ENCODE measurements around the gene ILKAP. TPM values are rescaled to one million over a fixed set of nuclear protein-coding genes. Genes with fewer than 3 reads are reported as not detected.

The ILKAP gene
- total RNA-seq, 1 donor from 2014 or later = 79.9 TPM

GRCh38 chr2:238231251-238231793 lies 27.8 kb upstream of the ILKAP start:
- H3K27me3 Mint-ChIP-seq (ENCODE audit: insufficient read depth) = peaks cover 52% of the 10 kb centered on the region
- peaks cover 20% of the 10 kb centered on the region for H3K4me1 Mint-ChIP-seq (ENCODE audit: low read depth)
- H3K9me3 Mint-ChIP-seq = peaks cover 3% of the 10 kb centered on the region
- H3K27ac Mint-ChIP-seq = peak overlapping the region; percentile 56
- intact Hi-C loops (cut with micrococcal nuclease) = loop anchor here (1.0 to 5.0 kb wide), 3 partner anchors 9 to 196 kb away; partner anchors contain the start of genes ASB1, HES6 and ILKAP
- peak; percentile 77 for DNase-seq (ENCODE audit: low spot score)
- H3K4me3 Mint-ChIP-seq = peak overlapping the region; percentile 85
- H3K36me3 Mint-ChIP-seq (ENCODE audit: low read depth) = peaks cover 2% of the 10 kb centered on the region

DNA sequence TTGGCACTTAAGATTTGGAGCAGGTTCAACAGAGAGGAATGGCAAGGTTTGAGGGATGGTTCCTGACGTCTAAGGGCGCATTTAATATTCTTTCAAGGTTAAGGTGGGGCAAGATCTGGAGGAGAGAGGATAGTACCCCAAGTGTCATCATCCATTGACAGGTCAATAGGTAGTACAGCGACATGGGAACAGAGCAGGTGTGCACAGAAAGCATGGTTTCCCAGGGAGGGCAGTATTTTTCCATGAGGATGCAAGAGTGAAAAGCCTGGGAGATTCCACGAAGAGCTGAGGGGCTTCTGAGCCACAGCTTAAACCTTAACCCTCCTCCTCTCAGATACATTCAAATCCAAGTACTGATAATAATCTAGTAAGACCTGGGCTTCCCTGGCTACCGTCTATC lies 27.2 kb upstream of the ILKAP start:
- H3K36me3 Mint-ChIP-seq (ENCODE audit: low read depth) = peaks cover 2% of the 10 kb centered on the region
- peak overlapping the region; percentile 58 for H3K4me3 Mint-ChIP-seq
- intact Hi-C loops (cut with micrococcal nuclease) = loop anchor here (1.0 to 5.0 kb wide), 3 partner anchors 10 to 197 kb away; partner anchors contain the start of genes ASB1, HES6 and ILKAP
- peaks cover 46% of the 10 kb centered on the region for H3K27me3 Mint-ChIP-seq (ENCODE audit: insufficient read depth)
- H3K9me3 Mint-ChIP-seq = peaks cover 3% of the 10 kb centered on the region
- DNase-seq (ENCODE audit: low spot score) = no peak
- peaks cover 20% of the 10 kb centered on the region for H3K4me1 Mint-ChIP-seq (ENCODE audit: low read depth)
- no peak overlapping the region for H3K27ac Mint-ChIP-seq

DNA sequence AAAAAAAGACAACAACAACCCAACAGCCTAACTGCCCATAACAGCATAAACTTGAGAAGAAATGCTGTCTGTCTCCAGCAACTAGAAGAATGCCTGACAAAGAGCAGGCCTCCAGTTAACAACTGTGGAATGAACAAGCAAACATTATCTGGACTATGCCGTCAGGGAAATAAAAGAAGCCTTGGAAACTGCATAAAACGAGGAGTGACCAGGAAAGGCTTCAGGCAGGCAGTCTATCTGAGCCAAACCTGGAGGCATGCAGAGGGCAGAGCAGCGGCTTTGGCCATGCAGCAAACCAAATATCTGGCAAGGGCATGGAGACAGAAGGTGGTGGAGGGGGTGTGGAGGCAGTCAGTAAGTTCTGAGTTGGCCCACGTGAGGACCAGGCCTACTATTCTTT lies 25.2 kb upstream of the ILKAP start:
- Mint-ChIP-seq H3K9me3 (peaks cover 3% of the 10 kb centered on the region), H3K4me3 (no peak overlapping the region), H3K4me1 (ENCODE audit: low read depth) (peaks cover 20% of the 10 kb centered on the region), H3K36me3 (ENCODE audit: low read depth) (no peaks in the 10 kb centered on the region), H3K27me3 (ENCODE audit: insufficient read depth) (peaks cover 30% of the 10 kb centered on the region), H3K27ac (no peak overlapping the region)
- no peak for DNase-seq (ENCODE audit: low spot score)
- intact Hi-C loops (cut with micrococcal nuclease) = no loop called here

- H3K9me3 Mint-ChIP-seq = no peaks in the 10 kb centered on the region
- H3K27me3 Mint-ChIP-seq (ENCODE audit: insufficient read depth) = peaks cover 21% of the 10 kb centered on the region
- H3K36me3 Mint-ChIP-seq (ENCODE audit: low read depth) = peaks cover 2% of the 10 kb centered on the region
- DNase-seq (ENCODE audit: low spot score) = no peak
- H3K27ac Mint-ChIP-seq = no peak overlapping the region
- intact Hi-C loops (cut with micrococcal nuclease) = no loop called here
- H3K4me1 Mint-ChIP-seq (ENCODE audit: low read depth) = peaks cover 20% of the 10 kb centered on the region
- H3K4me3 Mint-ChIP-seq = no peak overlapping the region
Measured at GRCh38 chr2:238227587-238228032, 24.1 kb upstream of the ILKAP start.

GRCh38 chr2:238226698-238227586 lies 23.4 kb upstream of the ILKAP start:
- Mint-ChIP-seq H3K27ac (no peak overlapping the region), H3K9me3 (no peaks in the 10 kb centered on the region), H3K4me3 (no peak overlapping the region), H3K4me1 (ENCODE audit: low read depth) (peaks cover 15% of the 10 kb centered on the region), H3K27me3 (ENCODE audit: insufficient read depth) (peaks cover 18% of the 10 kb centered on the region), H3K36me3 (ENCODE audit: low read depth) (peaks cover 2% of the 10 kb centered on the region)
- no peak for DNase-seq (ENCODE audit: low spot score)
- intact Hi-C loops (cut with micrococcal nuclease) = no loop called here

GRCh38 chr2:238225911-238226697 lies 22.6 kb upstream of the ILKAP start:
- H3K4me3 Mint-ChIP-seq = no peak overlapping the region
- H3K9me3 Mint-ChIP-seq = no peaks in the 10 kb centered on the region
- H3K4me1 Mint-ChIP-seq (ENCODE audit: low read depth) = peaks cover 7% of the 10 kb centered on the region
- intact Hi-C loops (cut with micrococcal nuclease) = no loop called here
- peaks cover 13% of the 10 kb centered on the region for H3K27me3 Mint-ChIP-seq (ENCODE audit: insufficient read depth)
- no peak for DNase-seq (ENCODE audit: low spot score)
- peaks cover 2% of the 10 kb centered on the region for H3K36me3 Mint-ChIP-seq (ENCODE audit: low read depth)
- no peak overlapping the region for H3K27ac Mint-ChIP-seq

GRCh38 chr2:238225121-238225520 lies 21.6 kb upstream of the ILKAP start:
- Mint-ChIP-seq H3K27ac (no peak overlapping the region), H3K9me3 (no peaks in the 10 kb centered on the region), H3K27me3 (ENCODE audit: insufficient read depth) (peaks cover 8% of the 10 kb centered on the region), H3K4me3 (no peak overlapping the region), H3K36me3 (ENCODE audit: low read depth) (peaks cover 2% of the 10 kb centered on the region), H3K4me1 (ENCODE audit: low read depth) (no peaks in the 10 kb centered on the region)
- intact Hi-C loops (cut with micrococcal nuclease) = no loop called here
- DNase-seq (ENCODE audit: low spot score) = no peak

DNA sequence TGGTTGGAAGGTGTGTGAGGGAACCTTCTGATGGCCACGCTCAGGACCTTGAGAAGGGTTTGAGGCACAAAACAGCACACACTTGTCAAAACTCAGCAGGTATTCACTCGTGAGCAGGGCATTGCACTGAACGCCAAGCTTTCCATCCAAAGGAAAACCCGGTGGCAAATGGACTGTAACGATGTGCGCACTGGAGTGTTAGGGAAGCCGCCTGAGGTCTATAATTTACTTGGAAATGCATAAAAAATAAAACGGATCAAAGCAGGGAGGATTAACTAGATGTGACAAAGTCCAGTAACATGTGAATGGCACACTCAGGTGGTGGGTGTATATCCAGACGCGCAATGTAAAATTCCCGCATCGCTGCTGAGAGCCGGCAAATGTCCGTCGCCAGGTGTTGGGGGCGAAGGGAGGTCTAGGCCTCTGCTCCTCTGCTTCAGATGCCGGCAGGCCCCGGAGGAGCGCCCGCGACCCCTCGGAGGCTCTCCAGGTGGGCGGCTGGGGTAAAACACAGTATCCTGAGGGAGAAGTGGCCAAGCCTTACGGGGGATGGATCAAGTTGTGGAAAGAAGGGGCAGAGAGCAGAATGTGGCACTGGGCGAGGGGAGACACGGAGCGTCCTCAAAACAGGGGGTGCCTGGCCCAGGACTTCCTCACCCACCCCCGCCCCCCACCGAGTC lies 21.0 kb upstream of the ILKAP start:
- intact Hi-C loops (cut with micrococcal nuclease) = no loop called here
- peaks cover 2% of the 10 kb centered on the region for H3K36me3 Mint-ChIP-seq (ENCODE audit: low read depth)
- H3K27me3 Mint-ChIP-seq (ENCODE audit: insufficient read depth) = peaks cover 4% of the 10 kb centered on the region
- DNase-seq (ENCODE audit: low spot score) = no peak
- H3K9me3 Mint-ChIP-seq = no peaks in the 10 kb centered on the region
- no peak overlapping the region for H3K4me3 Mint-ChIP-seq
- no peak overlapping the region for H3K27ac Mint-ChIP-seq
- no peaks in the 10 kb centered on the region for H3K4me1 Mint-ChIP-seq (ENCODE audit: low read depth)

DNA sequence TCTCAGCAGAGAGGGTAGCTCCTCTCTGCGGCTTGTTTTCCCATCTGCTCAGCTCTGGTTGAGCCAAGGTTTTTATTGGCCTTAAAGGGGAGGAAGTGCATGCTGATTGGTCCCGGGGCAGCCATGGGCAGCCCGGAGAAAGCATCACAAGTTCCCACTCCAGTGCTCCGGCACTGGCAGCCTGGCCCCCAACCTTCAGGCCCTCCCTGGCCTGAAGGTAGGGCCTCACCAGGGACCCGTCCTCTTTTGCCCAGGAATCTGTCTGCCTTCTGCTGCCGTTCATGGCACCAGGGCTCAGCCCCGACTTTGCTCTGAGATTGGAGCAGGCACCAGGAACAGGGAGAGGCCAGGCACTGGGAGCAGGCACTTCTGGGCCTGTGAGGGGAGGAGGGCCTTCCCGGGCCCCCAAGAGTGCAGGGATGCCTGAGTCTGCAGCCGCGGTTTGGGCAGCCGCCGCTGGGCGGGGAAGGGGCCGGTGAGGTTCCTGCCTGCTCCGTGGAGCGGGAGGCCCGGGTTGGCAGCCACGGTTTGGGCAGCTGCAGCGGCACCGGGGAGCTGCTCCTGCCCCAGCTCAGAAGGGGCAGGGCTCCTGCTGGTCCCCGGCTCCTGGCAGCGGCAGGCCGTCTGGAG lies 17.5 kb upstream of the ILKAP start:
- peak overlapping the region; percentile 7 for H3K4me3 Mint-ChIP-seq
- intact Hi-C loops (cut with micrococcal nuclease) = no loop called here
- H3K27ac Mint-ChIP-seq = no peak overlapping the region
- H3K9me3 Mint-ChIP-seq = no peaks in the 10 kb centered on the region
- DNase-seq (ENCODE audit: low spot score) = no peak
- peaks cover 3% of the 10 kb centered on the region for H3K27me3 Mint-ChIP-seq (ENCODE audit: insufficient read depth)
- H3K4me1 Mint-ChIP-seq (ENCODE audit: low read depth) = no peaks in the 10 kb centered on the region
- peaks cover 2% of the 10 kb centered on the region for H3K36me3 Mint-ChIP-seq (ENCODE audit: low read depth)

DNA sequence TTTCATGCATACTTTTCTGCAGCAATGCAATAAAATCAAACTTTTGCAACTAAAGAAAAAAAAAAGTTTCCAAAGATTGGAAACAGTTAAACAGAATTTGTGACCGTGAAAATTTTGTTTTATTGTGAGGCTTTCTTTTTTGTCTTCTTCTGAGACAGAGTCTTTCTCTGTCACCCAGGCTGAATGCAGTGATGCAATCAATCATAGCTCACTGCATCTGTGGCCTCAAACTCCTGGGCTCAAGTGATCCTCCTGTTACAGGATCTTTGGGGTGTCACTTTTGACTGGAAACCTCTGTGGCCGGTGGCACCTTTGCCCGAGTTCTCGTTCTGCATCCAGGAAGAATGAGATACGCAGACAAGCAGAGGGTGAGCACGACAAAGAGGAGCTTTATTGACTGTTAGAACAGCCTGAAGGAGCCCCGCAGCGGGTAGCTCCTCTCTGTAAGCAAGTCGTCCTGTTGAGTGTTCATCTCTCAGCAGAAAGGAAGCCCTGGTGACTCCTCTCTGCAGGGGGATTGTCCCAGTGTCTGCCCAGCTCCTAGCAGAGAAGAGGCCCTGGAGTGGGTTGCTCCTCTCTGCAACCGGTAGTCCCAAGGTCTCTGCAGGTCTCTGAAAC lies 16.9 kb upstream of the ILKAP start:
- intact Hi-C loops (cut with micrococcal nuclease) = no loop called here
- peak overlapping the region; percentile 7 for H3K4me3 Mint-ChIP-seq
- H3K4me1 Mint-ChIP-seq (ENCODE audit: low read depth) = no peaks in the 10 kb centered on the region
- no peak for DNase-seq (ENCODE audit: low spot score)
- no peak overlapping the region for H3K27ac Mint-ChIP-seq
- peaks cover 3% of the 10 kb centered on the region for H3K27me3 Mint-ChIP-seq (ENCODE audit: insufficient read depth)
- no peaks in the 10 kb centered on the region for H3K9me3 Mint-ChIP-seq
- peaks cover 2% of the 10 kb centered on the region for H3K36me3 Mint-ChIP-seq (ENCODE audit: low read depth)

DNA sequence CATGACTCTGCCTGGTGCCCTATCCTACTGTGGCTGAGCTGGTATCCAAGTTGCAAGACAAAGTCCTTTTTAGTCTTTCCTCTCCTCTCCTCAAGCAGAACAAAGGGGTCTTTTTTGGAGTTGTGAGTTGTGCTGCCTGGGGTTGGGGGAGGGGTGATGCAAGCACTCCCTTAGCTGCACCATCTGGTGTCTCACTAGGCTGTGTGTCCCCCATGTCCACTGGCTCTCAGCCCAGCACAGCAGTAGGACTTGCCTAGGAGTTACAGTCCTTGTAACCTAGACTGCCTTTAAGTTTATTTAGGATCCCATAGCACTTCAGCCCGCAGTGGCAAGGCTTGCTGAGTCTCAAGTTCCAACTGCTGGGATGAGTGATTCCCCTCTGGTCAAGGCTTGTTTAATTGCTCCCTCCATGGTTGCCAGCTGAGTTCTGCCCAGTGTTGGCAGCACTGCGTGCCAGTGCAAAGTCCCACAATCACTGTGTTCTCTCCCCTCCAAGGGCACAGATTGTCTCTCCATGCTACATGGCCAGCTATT lies 13.2 kb upstream of the ILKAP start:
- Mint-ChIP-seq H3K4me1 (ENCODE audit: low read depth) (no peaks in the 10 kb centered on the region), H3K4me3 (no peak overlapping the region), H3K27ac (no peak overlapping the region), H3K9me3 (no peaks in the 10 kb centered on the region), H3K27me3 (ENCODE audit: insufficient read depth) (peaks cover 24% of the 10 kb centered on the region), H3K36me3 (ENCODE audit: low read depth) (no peaks in the 10 kb centered on the region)
- intact Hi-C loops (cut with micrococcal nuclease) = no loop called here
- DNase-seq (ENCODE audit: low spot score) = no peak
